Effector CD4-positive, alpha-beta T cell (primary cell): ENCODE measurements around the gene MTFP1.
"Not testable (repeated sequence)": the region's sequence is repeated elsewhere in the genome, so short reads cannot be mapped to it uniquely, and the experiment has no call there.

Experiments used
- DNase-seq: peaks from one replicate; pipeline ENCODE4 v3.0.0-alpha.2; 2020

MTFP1 gene

DNA sequence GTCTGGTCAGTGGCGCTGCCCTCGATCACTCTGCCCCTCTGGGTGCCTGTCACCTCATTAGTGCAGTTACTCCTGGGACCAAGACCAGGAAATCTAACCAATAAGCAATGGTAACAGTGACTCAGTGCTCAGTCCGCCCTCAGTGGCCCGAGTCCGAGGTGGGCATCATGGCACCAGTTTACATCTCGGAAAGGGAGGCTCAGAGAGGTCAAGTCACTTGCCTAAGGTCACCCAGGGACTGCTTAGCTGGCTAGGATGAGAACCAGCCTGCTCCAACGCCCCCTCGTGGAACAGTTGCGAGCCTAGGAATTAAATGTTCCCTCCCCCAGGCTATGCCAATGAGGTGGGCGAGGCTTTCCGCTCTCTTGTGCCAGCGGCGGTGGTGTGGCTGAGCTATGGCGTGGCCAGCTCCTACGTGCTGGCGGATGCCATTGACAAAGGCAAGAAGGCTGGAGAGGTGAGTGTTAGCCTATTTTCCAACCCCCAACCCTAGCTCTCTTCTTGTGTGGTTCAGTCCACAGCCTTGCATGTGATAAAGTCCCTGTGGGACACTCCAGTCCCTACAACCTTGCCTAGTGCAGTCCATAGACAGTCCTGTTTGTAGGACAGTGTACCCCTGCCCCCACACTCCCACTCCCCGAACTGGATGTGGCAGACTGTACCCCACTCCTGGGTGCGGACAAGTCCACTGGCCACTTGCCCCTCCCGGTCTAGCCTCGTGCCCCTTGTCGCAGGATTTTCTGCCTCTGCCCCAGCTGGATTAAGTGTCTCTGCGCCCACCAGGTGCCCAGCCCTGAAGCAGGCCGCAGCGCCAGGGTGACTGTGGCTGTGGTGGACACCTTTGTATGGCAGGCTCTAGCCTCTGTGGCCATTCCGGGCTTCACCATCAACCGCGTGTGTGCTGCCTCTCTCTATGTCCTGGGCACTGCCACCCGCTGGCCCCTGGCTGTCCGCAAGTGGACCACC lies 1.1 kb downstream of the MTFP1 start:
- DNase-seq = peak; percentile 85

DNA sequence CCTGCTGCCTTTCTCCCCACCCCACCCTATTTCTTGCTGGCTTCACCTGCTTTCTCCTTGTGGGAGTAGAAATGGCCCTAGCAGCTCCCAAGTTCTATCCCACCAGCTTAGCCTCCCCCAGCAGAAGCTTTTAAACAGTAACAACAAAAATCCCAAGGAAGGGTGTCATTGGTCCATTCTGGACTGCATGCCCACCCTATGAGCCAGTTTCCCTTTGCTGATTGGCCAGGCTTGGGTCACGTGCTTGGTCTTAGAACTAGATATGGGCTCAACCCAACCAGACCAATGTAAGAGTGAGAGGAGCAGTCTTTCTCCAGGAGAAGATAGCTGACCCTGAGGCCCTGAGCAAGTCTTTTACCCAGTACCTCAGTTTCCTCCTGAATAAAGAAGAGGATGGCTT lies 2.3 kb downstream of the MTFP1 start:
- DNase-seq = no peak

DNA sequence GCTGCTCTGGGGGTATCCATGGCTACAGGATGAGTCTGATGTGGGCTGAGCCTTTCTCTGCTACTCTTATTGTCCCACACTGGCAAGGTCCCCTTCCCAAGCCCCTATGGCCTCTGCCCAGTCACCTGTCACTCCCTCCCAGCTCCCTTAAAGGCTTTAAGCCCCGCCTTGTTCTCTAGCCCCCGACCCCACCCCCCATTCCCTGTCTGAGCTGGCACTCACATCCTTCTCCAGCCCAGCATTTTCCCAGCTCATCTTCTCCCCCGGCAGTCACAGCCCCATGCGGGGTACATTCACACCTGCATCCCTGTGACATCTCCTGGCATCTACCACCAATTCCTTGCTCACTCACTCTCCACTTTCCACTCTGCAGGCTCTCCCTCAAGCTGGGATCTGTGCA lies 4.3 kb downstream of the MTFP1 start:
- DNase-seq = no peak

DNA sequence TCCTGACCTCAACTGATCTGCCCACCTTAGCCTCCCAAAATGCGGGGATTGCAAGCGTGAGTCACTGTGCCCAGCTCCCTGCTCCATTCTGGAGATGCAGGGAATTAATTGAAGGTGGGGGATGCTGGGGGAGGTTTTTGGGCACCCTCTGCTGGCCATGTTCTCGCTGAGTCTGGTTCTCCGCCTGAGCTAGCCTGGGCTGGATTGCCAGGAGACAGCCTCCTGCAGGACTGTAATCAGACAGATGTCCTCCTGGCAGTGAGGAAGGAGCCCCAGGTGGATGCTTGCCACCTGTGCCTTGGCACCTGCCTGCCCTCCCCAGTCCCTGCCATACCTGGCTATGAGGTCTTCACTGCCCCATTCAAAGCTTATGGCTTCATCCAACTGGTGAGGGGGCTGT lies 5.4 kb downstream of the MTFP1 start:
- DNase-seq = no peak

DNA sequence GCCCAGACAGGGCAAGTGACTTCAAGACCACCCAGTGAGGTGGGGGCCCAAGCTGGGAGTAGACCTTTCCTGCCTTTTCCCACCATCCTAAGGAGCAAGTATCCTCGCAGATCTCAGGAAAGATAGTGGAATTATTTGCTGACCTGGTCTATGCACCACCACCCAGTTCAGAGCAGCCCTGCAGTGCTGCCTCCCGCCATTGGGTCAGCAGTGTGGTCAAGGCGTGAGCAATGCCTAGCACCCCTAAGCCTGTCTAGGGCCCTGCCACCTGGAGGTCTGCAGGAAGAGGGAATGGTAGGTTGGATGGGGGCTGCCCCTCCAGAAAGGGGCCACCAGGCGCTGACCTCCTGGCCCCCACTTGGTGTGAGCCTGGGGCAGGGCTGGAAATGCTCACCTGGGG lies 6.5 kb downstream of the MTFP1 start:
- no peak for DNase-seq

DNA sequence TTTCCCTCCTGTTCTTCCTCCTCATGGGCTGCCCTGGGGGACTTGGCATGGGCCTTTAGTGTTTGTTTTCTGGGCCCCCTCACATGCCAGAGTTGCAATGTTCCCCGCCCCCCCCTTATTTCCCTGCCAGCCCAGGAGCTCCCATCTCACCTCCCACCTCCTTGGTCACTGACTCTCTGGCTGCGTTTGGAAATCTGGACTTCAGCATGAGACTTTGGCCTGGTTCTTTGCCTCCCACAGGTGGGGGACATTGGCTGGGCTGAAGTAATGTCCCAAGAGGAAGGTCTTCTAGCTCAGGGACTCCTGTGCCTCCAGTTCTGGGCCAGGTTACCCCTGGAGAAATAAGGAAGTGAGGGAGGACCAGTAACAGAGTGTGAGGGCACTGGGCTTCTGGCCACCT lies 7.0 kb downstream of the MTFP1 start:
- DNase-seq = no peak

DNA sequence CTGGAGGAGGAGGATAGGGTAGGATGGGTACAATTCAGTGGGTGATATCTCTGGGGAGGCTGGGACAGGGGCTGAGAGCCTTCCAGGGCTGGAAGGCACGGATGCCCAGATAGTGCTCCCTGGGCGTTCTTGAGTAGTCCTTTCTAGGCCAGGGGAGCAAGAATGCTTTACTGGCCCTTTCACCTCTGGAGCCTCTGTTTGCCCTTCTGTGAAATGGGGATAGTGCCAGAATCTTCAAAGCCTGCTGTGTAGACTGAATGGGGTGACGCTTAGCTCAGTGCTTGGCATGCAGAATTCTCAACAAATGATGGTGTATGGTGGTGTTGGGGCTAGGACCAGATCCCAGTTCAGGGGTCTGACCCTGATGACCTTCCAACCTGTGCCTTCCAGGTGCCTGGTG lies 7.7 kb downstream of the MTFP1 start:
- no peak for DNase-seq

DNA sequence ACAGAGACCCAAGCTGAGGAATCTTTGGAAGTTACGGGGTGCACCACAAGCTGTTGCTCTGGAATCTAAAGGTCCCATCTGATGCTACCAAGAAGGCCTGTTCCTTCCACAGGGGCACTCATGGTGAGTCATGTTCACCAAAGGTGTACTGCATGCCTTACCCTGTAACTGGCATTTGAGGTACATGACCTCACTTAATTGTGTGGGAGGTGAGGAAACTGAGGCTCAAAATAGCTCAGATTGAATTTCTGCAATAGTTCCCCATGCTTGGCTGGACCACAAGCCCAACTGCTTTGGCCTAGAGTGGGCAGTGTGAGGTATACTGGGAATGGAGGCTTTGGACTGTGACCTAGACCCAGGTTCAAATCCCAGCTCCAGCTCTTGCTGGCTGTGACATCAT lies 8.2 kb downstream of the MTFP1 start:
- DNase-seq = no peak

DNA sequence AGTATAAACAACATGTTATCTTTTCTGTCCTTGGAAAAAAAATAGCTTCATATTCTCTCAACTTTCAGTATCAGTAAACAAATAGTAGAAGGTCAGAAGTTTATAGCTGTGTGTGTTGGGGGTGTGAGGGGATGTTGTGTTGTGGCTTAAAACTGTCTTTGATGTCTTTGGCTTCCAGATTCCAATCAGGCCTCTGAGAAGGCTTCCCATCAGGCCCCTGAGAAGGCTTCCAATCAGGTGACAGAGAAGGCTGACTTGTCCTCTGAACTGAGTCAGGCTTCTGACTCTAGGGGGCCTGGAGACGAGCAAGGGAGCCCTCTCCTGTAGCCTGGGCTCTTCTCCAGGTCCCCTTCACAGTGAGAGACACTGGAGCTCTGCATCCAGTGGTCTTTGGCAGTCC lies 9.3 kb downstream of the MTFP1 start:
- DNase-seq = no peak

DNA sequence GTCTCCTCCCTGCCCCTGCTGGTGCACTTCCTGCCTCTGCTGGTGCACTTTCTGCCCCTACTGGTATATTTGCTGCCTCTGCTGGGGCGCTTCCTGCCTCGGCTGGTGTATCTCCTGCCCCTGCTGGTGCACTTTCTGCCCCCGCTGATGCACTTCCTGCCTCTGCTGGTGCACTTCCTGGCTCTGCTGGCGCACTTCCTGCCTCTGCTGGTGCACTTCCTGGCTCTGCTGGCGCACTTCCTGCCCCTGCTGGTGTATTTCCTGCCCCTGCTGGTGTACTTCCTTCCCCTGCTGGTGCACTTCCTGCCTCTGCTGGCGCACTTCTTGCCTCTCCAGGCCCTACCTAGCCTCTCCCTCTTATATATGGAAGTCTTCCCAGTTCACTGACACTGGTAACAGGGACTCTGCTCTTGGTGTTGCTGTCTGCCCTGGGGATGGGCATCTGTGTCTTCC lies 10.1 kb downstream of the MTFP1 start:
- DNase-seq = peak; percentile 86

DNA sequence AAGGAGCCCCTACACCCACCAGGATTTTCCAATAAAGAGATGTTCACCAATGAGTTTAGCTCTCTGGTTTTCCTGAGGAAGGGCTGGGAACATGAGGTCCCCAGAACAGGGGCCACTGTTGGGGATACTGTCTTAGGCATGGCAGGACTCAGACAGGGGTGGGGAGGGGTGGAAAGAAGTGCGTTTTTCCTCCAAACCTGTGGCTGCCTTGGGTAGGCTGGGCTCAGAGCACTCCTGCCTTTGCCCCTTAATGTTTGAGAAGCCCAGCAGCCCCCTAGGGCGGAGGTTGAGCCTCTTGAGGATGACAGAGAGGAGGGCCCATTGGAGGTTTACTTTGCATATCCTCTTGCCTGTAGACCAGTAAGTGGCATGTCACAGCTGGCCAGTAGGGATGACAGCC lies 10.6 kb downstream of the MTFP1 start:
- no peak for DNase-seq

DNA sequence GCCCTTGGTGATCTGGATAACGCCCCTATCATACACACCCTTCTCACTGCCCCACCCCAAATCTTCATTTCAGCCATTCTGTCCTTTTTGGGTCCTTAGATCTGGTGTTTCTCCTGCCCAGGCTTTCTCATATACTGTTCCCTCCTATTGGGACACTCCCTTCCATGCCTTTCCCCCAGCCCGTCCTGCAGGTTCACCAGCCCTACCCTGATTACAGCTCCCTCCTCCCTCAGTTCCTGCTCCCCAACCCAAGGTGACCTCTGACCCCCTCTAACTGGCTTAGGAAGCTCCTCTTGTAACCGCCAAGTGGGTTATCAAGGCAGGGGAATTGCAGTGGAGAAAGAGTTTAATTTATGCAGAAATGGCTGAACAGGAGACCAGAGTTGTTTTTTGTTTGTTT lies 13.0 kb downstream of the MTFP1 start:
- DNase-seq = no peak

DNA sequence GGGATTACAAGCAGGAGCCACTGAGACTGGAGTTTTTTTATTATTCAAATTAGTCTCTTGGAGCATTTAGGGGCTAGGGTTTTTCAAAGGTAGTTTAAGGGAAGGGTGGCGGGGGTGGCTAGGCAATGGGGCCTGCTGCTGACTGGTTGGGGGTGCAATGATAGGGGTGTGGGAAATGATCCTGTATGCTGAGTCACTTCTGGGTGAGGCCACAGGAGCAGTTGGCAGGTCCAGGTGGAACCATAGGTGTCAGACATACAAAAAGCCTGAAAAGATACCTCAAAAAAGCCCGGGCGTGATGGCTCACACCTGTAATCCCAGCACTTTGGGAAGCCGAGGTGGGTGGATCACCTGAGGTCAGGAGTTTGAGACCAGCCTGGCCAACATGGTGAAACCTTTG lies 13.7 kb downstream of the MTFP1 start:
- DNase-seq = no peak

DNA sequence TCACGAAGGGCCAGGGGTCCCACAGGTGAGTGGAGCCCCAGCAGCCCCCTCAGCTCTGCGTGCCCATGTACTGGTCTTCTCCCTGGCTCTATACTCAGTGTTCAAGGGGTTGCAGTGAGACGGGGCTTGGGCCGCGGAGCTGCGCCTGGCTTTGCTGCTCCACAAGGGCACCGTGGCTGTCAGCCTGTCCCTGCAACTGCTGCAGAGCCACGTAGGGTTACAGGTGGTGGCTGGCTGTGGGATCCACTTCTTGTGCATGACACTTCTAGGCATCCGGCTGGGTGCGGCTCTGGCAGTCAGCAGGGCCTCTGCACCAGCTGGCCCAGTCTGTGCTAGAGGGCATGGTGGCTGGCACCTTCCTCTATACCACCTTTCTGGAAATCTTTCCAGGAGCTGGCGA lies 14.3 kb downstream of the MTFP1 start:
- no peak for DNase-seq

DNA sequence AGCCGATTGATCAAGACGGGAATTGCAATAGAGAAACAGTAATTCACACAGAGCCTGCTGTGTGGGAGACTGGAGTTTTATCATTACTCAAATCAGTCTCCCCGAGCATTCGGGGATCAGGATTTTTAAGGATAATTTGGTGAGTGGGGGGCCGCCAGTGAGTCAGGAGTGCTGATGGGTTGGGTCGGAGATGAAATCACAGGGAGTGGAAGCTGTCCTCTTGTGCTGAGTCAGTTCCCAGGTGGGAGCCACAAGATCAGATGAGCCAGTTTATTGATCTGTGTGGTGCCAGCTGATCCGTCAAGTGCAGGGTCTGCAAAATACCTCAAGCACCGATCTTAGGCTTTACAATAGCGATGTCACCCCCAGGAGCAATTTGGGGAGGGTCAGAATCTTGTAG lies 15.5 kb downstream of the MTFP1 start:
- DNase-seq = no peak

DNA sequence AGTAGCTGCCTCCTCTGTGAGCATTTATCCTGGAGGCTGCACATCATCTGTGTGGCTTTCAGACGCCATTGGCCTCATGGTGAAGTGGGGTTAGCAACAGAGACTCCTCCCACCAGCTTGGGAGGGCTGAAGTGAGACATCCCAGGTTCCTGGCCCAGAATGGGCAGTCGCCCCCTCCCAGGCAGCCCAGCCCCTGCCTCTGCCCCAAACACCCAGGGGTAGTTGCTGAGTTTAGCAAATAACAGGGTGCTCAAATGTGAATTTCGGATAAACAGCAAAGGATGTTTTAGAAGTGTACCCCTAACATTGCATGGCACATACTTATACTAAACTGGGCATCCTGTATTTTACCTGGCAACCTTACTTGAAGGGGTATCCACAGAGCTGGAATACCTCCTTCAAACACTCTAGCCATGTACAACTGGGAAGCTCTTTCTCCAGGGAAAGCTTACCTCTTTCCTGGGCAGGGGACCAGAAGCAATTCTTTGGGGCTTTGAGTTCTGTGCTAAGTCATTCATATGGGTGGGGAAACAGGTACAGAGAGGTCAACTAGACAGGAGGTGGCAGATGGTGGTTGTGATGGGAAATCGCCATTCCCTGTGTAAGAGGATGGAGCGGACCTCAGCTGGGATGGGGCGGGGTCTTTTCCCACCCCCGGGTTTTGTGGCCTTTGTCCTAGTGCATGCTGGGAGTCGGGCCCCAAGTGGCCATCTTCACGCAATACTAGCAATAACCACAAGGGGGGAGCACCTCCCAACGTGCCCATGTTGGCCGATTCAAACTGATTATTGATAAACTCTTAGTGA lies 19.3 kb downstream of the MTFP1 start:
- peak; percentile 28 for DNase-seq

DNA sequence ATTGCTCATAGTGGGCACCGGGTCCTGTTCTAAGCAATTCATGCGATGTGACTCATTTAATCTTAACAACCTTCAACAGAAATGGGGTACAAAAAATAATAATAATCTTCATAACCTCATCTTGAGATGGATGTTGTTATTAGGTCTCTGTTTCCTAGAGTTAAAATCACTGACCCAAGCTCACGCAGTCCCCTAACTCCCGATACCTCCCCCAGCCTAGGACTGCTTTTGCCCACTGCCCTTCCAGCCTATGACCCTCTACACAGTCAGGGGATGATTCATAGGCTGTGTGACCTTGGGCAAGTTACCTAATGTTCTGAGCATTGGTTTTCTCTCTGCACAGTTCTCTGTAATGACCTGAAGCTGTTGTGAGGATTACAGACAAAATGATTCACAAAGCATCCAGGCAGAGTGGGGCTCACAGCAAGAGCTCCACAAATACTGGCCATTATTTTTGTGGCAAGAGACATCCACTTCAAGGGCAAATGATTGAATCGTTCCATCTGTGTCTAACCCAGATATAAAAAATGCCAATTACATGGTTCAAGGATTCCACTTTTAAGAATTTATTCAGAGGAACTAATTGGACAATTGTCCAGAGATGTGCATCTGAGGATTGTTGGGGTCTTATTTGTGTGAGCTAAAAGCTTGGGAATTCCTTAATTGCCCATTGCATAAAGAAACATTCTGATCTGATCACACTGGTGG lies 20.0 kb downstream of the MTFP1 start:
- no peak for DNase-seq

DNA sequence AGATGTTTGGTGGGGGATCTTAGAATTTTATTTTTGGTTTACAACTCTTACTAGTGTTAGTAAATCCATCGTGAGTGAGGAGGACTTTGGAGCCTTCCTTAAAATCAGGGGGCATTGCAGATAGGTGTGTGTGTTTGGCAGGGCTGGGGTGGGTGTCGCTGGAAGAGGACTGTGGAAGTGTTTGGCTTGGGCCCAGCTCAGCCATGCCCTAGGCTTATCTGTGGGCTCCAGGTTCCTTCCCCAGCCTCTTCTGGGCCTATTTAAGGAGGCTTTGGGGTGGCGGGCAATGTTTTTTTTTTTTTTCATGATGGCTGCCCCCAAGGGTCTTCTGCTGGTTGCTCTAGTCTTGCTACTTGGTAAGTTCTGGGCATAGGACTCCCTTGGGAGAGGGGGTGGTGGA lies 22.1 kb downstream of the MTFP1 start:
- DNase-seq = no peak

DNA sequence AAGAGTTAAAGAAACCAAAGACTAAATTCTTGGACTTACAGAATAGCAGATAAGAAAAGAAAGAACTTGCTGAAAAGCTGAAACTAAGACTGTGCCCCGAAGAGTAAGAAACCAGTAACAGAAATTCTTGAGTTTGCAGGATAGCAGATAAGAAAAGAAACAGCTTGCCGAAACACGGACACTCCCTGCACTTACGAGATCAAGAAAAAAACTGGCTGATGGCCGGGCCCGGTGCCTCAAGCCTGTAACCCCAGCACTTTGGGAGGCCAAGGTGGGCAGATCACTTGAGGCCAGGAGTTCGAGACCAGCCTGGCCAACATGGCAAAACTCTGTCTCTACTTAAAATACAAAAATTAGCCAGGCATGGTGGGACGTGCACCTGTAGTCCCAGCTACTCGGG lies 25.9 kb downstream of the MTFP1 start:
- not testable (repeated sequence) for DNase-seq

DNA sequence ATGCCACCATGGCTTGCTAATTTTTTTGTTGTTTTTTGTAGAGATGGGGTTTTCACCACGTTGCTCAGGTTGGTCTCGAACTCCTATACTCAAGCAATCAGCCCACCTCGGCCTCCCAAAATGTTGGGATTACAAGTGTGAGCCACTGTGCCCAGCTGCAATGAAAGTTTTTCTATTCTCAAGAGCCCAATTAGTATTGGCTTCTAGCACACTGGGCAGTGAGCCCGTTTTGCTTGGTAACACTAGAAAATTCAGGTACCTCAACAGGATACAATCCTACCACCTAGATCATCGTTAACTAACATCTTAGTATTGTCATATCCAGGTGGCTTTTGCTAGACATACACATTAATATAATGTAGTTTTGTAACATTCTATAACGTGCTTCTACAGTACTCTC lies 27.3 kb downstream of the MTFP1 start:
- DNase-seq = no peak

DNA sequence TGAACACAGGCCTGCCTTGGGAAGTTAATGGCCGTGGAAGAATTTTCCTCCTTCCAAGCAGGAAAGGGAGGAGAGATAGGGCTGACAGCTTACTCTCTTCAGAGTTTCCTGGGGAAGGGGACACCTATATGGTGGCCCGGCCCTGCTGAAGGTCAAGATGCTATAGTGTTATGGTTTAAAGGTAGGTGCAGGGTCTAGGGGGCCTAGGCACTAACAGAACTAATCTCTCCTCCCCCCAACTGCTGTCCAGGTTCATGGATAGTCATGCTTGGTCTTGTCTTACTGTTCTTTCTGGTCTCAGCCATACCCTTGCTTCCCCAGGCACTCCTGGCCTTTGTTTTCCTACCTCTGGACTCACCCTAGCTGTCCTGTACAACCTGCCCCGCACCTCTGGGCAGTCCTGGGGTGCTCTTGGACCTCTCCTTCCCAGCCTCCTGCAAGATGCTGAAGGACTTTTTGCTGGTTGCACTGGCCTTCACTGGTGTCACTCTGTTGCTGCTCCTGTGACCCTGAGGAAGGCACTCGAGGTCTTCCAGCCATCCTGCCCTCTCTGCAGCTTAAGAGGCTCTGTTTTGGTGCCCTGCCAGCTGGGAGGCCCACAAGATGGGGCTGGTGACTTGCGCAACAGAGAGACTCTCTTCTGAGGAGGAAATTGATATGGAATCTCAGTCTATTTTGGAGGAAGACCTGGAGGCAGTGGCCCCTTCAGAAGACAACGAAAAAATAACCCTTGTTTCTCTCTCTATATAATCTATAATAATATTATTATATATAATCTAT lies 28.4 kb downstream of the MTFP1 start:
- no peak for DNase-seq

DNA sequence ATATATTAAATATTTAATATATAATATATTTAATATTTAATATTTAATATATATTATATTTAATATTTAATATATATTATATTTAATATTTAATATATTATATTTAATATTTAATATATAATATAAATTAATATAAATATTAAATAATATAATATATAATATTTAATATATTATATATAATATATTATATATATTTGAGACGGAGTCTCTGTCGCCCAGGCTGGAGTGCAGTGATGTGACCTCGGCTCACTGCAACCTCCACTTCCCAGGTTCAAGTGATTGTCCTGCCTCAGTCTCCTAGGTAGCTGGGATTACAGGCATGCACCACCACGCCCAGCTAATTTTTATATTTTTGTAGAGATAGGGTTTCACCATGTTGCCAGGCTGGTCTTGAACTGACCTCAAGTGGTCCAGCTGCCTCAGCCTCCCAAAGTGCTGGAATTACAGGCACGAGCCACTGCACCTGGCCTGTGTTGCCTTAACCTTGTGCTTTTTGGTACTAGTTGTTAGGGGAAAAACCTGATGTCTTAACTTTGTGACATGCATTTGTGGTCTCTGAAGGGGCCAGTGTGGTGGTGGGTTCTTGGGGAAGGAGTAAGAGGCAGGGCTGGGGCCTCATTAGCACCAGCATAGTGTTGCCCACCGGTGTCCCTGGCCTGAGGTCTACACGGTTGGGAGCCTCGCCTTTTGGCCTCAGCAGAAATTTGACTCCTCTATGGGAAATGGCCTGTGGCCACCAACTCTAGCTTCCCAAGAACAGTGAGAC lies 29.7 kb downstream of the MTFP1 start:
- no peak for DNase-seq
